GM12878 (cell line): ENCODE results near the gene RPUSD3. TPM values are rescaled to one million over a fixed set of nuclear protein-coding genes. Genes with fewer than 3 reads are reported as not detected.

ENCODE experiments used
- ATAC-seq: fragments of 200-7000 bp; cut with Tn5 transposase; 3 replicates; pipeline ENCODE4 v1.9.1; 2020; ENCODE audit warnings: mild to moderate bottlenecking, moderate library complexity
- Bru-seq: library from RNA; stranded (reverse); fragments of 400-500 nt; gene quantifications from one replicate; lab custom pipeline; 2021; lab: Mats Ljungman, UMichigan
- BruChase-seq, 2 experiments: library from RNA; stranded (reverse); fragments of 400-500 nt; gene quantifications; one replicate each; lab custom pipeline; 2021; lab: Mats Ljungman, UMichigan
- BruUV-seq: library from RNA; stranded (reverse); fragments of 400-500 nt; replicated peaks from 2 replicates; lab custom pipeline; 2021; lab: Mats Ljungman, UMichigan
- CTCF ChIA-PET: fragments of 300-600 bp; sonication (Branson Sonifier 250); formaldehyde crosslinking; extraction: SDS; loops from one replicate; lab custom pipeline; 2021; ENCODE audit warnings: inconsistent platforms; lab: Yijun Ruan, JAX
- POLR2A ChIA-PET: fragments of 350-600 bp; formaldehyde crosslinking; extraction: SDS; loops from one replicate; lab custom pipeline; 2021; ENCODE audit warnings: inconsistent platforms; lab: Charles Lee
- RAD21 ChIA-PET: fragments of 300-600 bp; sonication (Branson Sonifier 250); formaldehyde crosslinking; loops from one replicate; lab custom pipeline; 2023; ENCODE audit warnings: antibody characterized with exemption; ENCODE audit not compliant: unreplicated experiment; lab: Charles Lee
- SMC1A ChIA-PET: fragments of 300-600 bp; sonication (Branson Sonifier 250); formaldehyde crosslinking; loops from one replicate; lab custom pipeline; 2023; ENCODE audit not compliant: unreplicated experiment, uncharacterized antibody; lab: Charles Lee
- DNase-seq: peaks from one replicate; pipeline ENCODE4 v3.0.0-alpha.2; 2011; ENCODE audit warnings: low read depth, low spot score
- FAIRE-seq: peaks from 3 replicates; lab custom pipeline; 2011; peaks lifted over from hg19 to GRCh38; lab: Jason Lieb, UNC
- H2AFZ ChIP-seq: 2 replicates; pipeline ENCODE4 v1.6.0; 2011; ENCODE audit warnings: low read depth, low read length, control low read depth; ENCODE audit not compliant: control insufficient read depth
- H3K27ac ChIP-seq: 2 replicates; pipeline ENCODE4 v1.5.1; 2011; ENCODE audit warnings: control low read depth; ENCODE audit not compliant: control insufficient read depth, insufficient read depth
- H3K27me3 ChIP-seq, 2 experiments: replicated peaks in 1 of 2; 2 replicates each; pipeline versions ENCODE4 v1.6.0 to v1.6.1; 2011; ENCODE audit warnings: low read length in 1 of 2; ENCODE audit not compliant: control insufficient read depth in 2 of 2, insufficient read depth in 2 of 2
- H3K36me3 ChIP-seq, 2 experiments: 2 replicates each; pipeline ENCODE4 v1.5.1; 2011; ENCODE audit warnings: low read length in 1 of 2; ENCODE audit not compliant: control insufficient read depth in 2 of 2, insufficient read depth in 2 of 2
- H3K4me1 ChIP-seq: 2 replicates; pipeline ENCODE4 v1.6.1; 2011; ENCODE audit warnings: mild to moderate bottlenecking, low read length, moderate library complexity, mixed read lengths; ENCODE audit not compliant: control insufficient read depth, insufficient read depth
- H3K4me2 ChIP-seq: 2 replicates; pipeline ENCODE4 v1.6.0; 2011; ENCODE audit warnings: control low read depth; ENCODE audit not compliant: control insufficient read depth, insufficient read depth
- H3K4me3 ChIP-seq: fragments of 200-600 bp; sonication (generic); 2 replicates; pipeline ENCODE4 v1.5.1; 2016
- H3K79me2 ChIP-seq: 2 replicates; pipeline ENCODE4 v1.6.0; 2011; ENCODE audit warnings: low read length; ENCODE audit not compliant: control insufficient read depth, insufficient read depth
- H3K9ac ChIP-seq: 2 replicates; pipeline ENCODE4 v1.8.0; 2011; ENCODE audit warnings: low read length, control low read depth, mixed read lengths; ENCODE audit not compliant: control insufficient read depth, insufficient read depth
- H3K9me3 ChIP-seq: replicated peaks from 3 replicates; pipeline ENCODE4 v1.5.1; 2011; ENCODE audit warnings: mild to moderate bottlenecking, low read length; ENCODE audit not compliant: control insufficient read depth, insufficient read depth
- H4K20me1 ChIP-seq: 2 replicates; pipeline ENCODE4 v1.6.0; 2011; ENCODE audit not compliant: control insufficient read depth, insufficient read depth
- BHLHE40 ChIP-seq, 2 experiments: fragments of 450-650 bp in 1 of 2; IDR thresholded peaks; 2 replicates each; pipeline ENCODE4 v1.6.1; 2011 to 2017; ENCODE audit warnings: low read depth in 2 of 2, borderline replicate concordance in 1 of 2, improper control_type of control experiment in 1 of 2, low read length in 1 of 2, mild to moderate bottlenecking in 1 of 2
- BMI1 ChIP-seq: fragments of 450-650 bp; IDR thresholded peaks from 2 replicates; pipeline ENCODE4 v1.6.1; 2016; ENCODE audit warnings: mild to moderate bottlenecking, moderate library complexity, borderline replicate concordance
- CREB1 ChIP-seq: IDR thresholded peaks from 2 replicates; pipeline ENCODE4 v1.6.1; 2012; ENCODE audit warnings: low read depth, mild to moderate bottlenecking, inconsistent platforms
- IKZF1 ChIP-seq: fragments of 450-650 bp; conservative IDR thresholded peaks from 2 replicates; pipeline ENCODE4 v1.6.1; 2017; ENCODE audit warnings: antibody characterized with exemption, mild to moderate bottlenecking
- IKZF2 ChIP-seq, 2 experiments: fragments of 450-650 bp; IDR thresholded peaks; 2 replicates each; pipeline ENCODE4 v1.6.1; 2017; ENCODE audit warnings: mild to moderate bottlenecking in 2 of 2, moderate library complexity in 2 of 2
- PKNOX1 ChIP-seq: fragments of 450-650 bp; IDR thresholded peaks from 2 replicates; pipeline ENCODE4 v1.6.1; 2016; ENCODE audit warnings: mild to moderate bottlenecking
- SKIL ChIP-seq: fragments of 450-650 bp; IDR thresholded peaks from 2 replicates; pipeline ENCODE4 v1.6.1; 2017; ENCODE audit warnings: mild to moderate bottlenecking, low read depth, inconsistent platforms; ENCODE audit not compliant: poor library complexity, severe bottlenecking
- TCF12 ChIP-seq: IDR thresholded peaks from 2 replicates; pipeline ENCODE4 v1.6.1; 2011; ENCODE audit warnings: low read depth, mild to moderate bottlenecking, low read length
- ZNF217 ChIP-seq: fragments of 450-650 bp; IDR thresholded peaks from 2 replicates; pipeline ENCODE4 v1.6.1; 2017; ENCODE audit warnings: antibody characterized with exemption, mild to moderate bottlenecking
- WGBS: methylation state at CpG from one replicate; pipeline ENCODE4 v1.1.6; 2016; ENCODE audit warnings: low lambda C conversion rate; ENCODE audit not compliant: insufficient replicate concordance, insufficient coverage; ENCODE audit errors: missing lambda C conversion rate; 5-methylcytosine and 5-hydroxymethylcytosine counted together
- in situ Hi-C: fragments of 300-500 bp; cut with MboI; formaldehyde crosslinking; loops from 9 replicates; pipeline ENCODE4 v1.14.3; 2018; ENCODE audit warnings: mixed read lengths
- intact Hi-C: fragments of 100-400 bp; cut with micrococcal nuclease; formaldehyde crosslinking; loops from one replicate; pipeline ENCODE4 v1.14.2; 2022; ENCODE audit not compliant: unreplicated experiment
- long read RNA-seq, 2 experiments: library from polyadenylated mRNA; unstranded; transcript quantifications; one replicate each; pipeline ENCODE4 v2.0.0, GENCODE V29; 2019 to 2020
- polyA minus RNA-seq, 3 experiments: library from RNA; depleted of rRNA, polyadenylated mRNA; stranded (reverse); fragments of >200 nt; gene quantifications; 2 replicates each; pipeline ENCODE4 v1.2.3, GENCODE V29; 2011
- polyA plus RNA-seq, 11 experiments: library from polyadenylated mRNA; depleted of rRNA in 4 of 11; unstranded in 6 of 11; stranded (reverse) in 5 of 11; fragments of >200 nt; fragmentation: Nextera tagmentation in 4 of 11; fragmentation: Illumina TruSeq in 1 of 11; extraction: Ambion mirVana in 4 of 11; extraction: Trizol in 1 of 11; gene quantifications; 1 replicate in 1 of 11; 2 replicates in 10 of 11; pipeline versions ENCODE4 v1.2.1 to v1.2.3, GENCODE V29; 2011 to 2016; ENCODE audit warnings: inconsistent platforms in 2 of 11, missing spikeins in 2 of 11, low read depth in 1 of 11
- total RNA-seq, 4 experiments: library from RNA; depleted of rRNA in 3 of 4; stranded (reverse); fragments of >200 nt in 3 of 4; fragmentation: Illumina TruSeq in 1 of 4; extraction: Trizol in 1 of 4; gene quantifications; 2 replicates each; pipeline versions ENCODE4 v1.2.1 to v1.2.3, GENCODE V29; 2013 to 2021
- TF ChIP-seq, protein P1 (sequence below): IDR thresholded peaks from 2 replicates; pipeline ENCODE4 v1.6.1; 2011; ENCODE audit warnings: mild to moderate bottlenecking, low read depth, low read length, moderate library complexity; ENCODE audit not compliant: insufficient replicate concordance

RPUSD3 gene, protein sequence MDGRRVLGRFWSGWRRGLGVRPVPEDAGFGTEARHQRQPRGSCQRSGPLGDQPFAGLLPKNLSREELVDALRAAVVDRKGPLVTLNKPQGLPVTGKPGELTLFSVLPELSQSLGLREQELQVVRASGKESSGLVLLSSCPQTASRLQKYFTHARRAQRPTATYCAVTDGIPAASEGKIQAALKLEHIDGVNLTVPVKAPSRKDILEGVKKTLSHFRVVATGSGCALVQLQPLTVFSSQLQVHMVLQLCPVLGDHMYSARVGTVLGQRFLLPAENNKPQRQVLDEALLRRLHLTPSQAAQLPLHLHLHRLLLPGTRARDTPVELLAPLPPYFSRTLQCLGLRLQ
- total RNA-seq (2013; cell fraction: nucleolus; rRNA removed), result 43.7 and 48.1 TPM in 2 replicates
- total RNA-seq (2014; rRNA removed), result 38.7 and 44.8 TPM in 2 replicates
- total RNA-seq (2014; rRNA removed; fragmentation: Illumina TruSeq; extraction: Trizol), result 26.9 and 28.9 TPM in 2 replicates
- total RNA-seq (2021), result 41.3 and 44.9 TPM in 2 replicates
- 17.4 TPM for polyA plus RNA-seq (2011; ENCODE audit: low read depth)
- 17.6 and 48.0 TPM in 2 replicates for polyA plus RNA-seq (2011; rRNA removed)
- 44.7 and 49.4 TPM in 2 replicates for polyA plus RNA-seq (2011; cell fraction: cytosol; rRNA removed)
- 51.8 and 64.3 TPM in 2 replicates for polyA plus RNA-seq (2011; cell fraction: nucleus; rRNA removed)
- polyA plus RNA-seq (2012), result 25.4 and 31.3 TPM in 2 replicates
- polyA plus RNA-seq (2014; fragmentation: Illumina TruSeq; extraction: Trizol), result 23.2 and 33.8 TPM in 2 replicates
- 10 to 100 TPM in 1 of 2 experiments, 1 to 10 TPM in 1; 6.4 to 13.6 TPM for polyA plus RNA-seq (2014; fragmentation: Nextera tagmentation; extraction: Ambion mirVana)
- polyA plus RNA-seq (2014; rRNA removed), result 38.8 and 43.2 TPM in 2 replicates
- 10 to 100 TPM; 68.9 to 72.9 TPM for polyA plus RNA-seq (2016; fragmentation: Nextera tagmentation; extraction: Ambion mirVana)
- polyA minus RNA-seq (2011; rRNA and poly(A)+ RNA removed), result 32.4 and 38.2 TPM in 2 replicates
- 7.4 and 19.8 TPM in 2 replicates for polyA minus RNA-seq (2011; cell fraction: cytosol; rRNA and poly(A)+ RNA removed)
- polyA minus RNA-seq (2011; cell fraction: nucleus; rRNA and poly(A)+ RNA removed), result 12.5 and 24.1 TPM in 2 replicates
- percentile 71 among the genes with signal in this experiment for Bru-seq, nascent RNA
- percentile 72 among the genes with signal in this experiment for BruChase-seq, experiment 1, labeled RNA remaining after a 6-hour chase
- percentile 70 among the genes with signal in this experiment for BruChase-seq, experiment 2, labeled RNA remaining after a 2-hour chase
- long read RNA-seq, experiment 1, transcript RPUSD3-201 (9 exons, 1,225 nt), result major isoform, 48 of 63 reads
- long read RNA-seq, experiment 1, partial matches to known transcripts, result 5 of 63 reads
- long read RNA-seq, experiment 1, other reads (novel, unspliced or antisense), result 8 of 63 reads
- long read RNA-seq, experiment 2, transcript RPUSD3-201 (9 exons, 1,225 nt), result major isoform, 15 of 30 reads
- long read RNA-seq, experiment 2, transcript RPUSD3-216 (4 exons, 2,491 nt), result minor isoform, 9 of 30 reads
- long read RNA-seq, experiment 2, partial matches to known transcripts, result 1 of 30 reads
- long read RNA-seq, experiment 2, other reads (novel, unspliced or antisense), result 4 of 30 reads

- DNase-seq (peak; percentile 79), ATAC-seq (peak; percentile 99), FAIRE-seq (peak; percentile 96)
- intact Hi-C loops, result loop anchor here (5.0 kb wide), 1 partner anchor 88 kb away; the partner anchor contains the start of gene CRELD1
- Histone ChIP-seq H3K27ac (peak within 1 kb of the TSS; percentile 57), H4K20me1 (no peaks in the 10 kb centered on the region; the same call in 1 of the 2 replicates), H3K4me3 (peak within 1 kb of the TSS; percentile 95), H3K4me2 (peak within 1 kb of the TSS; percentile 61), H3K9me3 (no peaks in the 10 kb centered on the region), H3K4me1 (peaks cover 11% of the 10 kb centered on the region), H2AFZ (peak within 1 kb of the TSS; percentile 99), H3K27me3 (no peaks in the 10 kb centered on the region), H3K9ac (peak within 1 kb of the TSS; percentile 77), H3K79me2 (peaks cover 8% of the 10 kb centered on the region), H3K36me3 (peaks cover 4 to 11% of the 10 kb centered on the region in 2 experiments; a peak in 2 of 4 replicates)
- ChIA-PET SMC1A (interaction anchor here (0.5 to 1.1 kb wide), 4 partner anchors 36 to 212 kb away, joined by 3 to 4 read pairs (median 3); partner anchors contain the start of genes CIDEC and JAGN1), POLR2A (interaction anchor here (0.6 to 1.9 kb wide), 8 partner anchors 8 to 456 kb away, joined by 3 to 9 read pairs (median 4); partner anchors contain the start of genes OGG1 and TATDN2), CTCF (interaction anchor here (0.8 to 4.2 kb wide), 5 partner anchors 35 to 478 kb away, joined by 3 to 24 read pairs (median 3); partner anchors contain the start of gene CRELD1), RAD21 (interaction anchor here (1.0 to 1.2 kb wide), 4 partner anchors 51 to 144 kb away, joined by 3 to 7 read pairs (median 4); partner anchors contain the start of genes ARPC4 and TADA3)
- in situ Hi-C loops, result no loop called here
- whole genome bisulfite sequencing, result 1% methylated on average over 42 of the region's 42 CpGs
- no TSS peak for BruUV-seq
- TF ChIP-seq, protein P1, sequence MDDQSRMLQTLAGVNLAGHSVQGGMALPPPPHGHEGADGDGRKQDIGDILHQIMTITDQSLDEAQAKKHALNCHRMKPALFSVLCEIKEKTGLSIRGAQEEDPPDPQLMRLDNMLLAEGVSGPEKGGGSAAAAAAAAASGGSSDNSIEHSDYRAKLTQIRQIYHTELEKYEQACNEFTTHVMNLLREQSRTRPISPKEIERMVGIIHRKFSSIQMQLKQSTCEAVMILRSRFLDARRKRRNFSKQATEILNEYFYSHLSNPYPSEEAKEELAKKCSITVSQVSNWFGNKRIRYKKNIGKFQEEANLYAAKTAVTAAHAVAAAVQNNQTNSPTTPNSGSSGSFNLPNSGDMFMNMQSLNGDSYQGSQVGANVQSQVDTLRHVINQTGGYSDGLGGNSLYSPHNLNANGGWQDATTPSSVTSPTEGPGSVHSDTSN, result peak; percentile 99
- TF ChIP-seq BMI1 (no peak), TCF12 (no peak), BHLHE40 (IDR thresholded peaks at IDR 0.05; ENCODE audit: borderline replicate concordance in 1 of 2, low read depth in 2 of 2, low read length in 1 of 2) (peak; percentile 86 to 95; a peak in 3 of 4 replicates), ZNF217 (no peak), SKIL (peak; percentile 51), CREB1 (peak; percentile 47; the same call in 1 of the 2 replicates), IKZF1 (peak; percentile 58; the same call in 1 of the 2 replicates), PKNOX1 (peak; percentile 99), IKZF2 (IDR thresholded peaks at IDR 0.05) (0 out of 4 replicates have a peak, but pooled peaks have one; percentile 4 to 14)
Measured at GRCh38 chr3:9843715-9844438, at the start of gene RPUSD3. Gene RPUSD3, minus strand, starts transcription at chr3:9844008. Its CDS starts 18 bp downstream, at chr3:9843990.
